ENCODE data around the gene INPP5K.

- TF ChIP-seq EZH2phosphoT487 (IDR thresholded peaks at IDR 0.05; ENCODE audit: insufficient read depth, low read depth) (no peak), EZH2 (IDR thresholded peaks at IDR 0.05; ENCODE audit: insufficient read depth, poor library complexity, severe bottlenecking) (no peak)
Measured at GRCh38 chr17:1464186-1464585, 52.2 kb downstream of the INPP5K start.

Measured in GM23248 (cell line).